BJ (cell line): ENCODE data around the gene CCNT1. TPM values are rescaled to one million over a fixed set of nuclear protein-coding genes. Genes with fewer than 3 reads are reported as not detected.

ENCODE experiments used
- CTCF ChIA-PET: fragments of 350-600 bp; formaldehyde crosslinking; extraction: SDS; loops from one replicate; lab custom pipeline; 2021; ENCODE audit warnings: antibody characterized with exemption, inconsistent platforms; lab: Yijun Ruan, JAX
- POLR2A ChIA-PET: fragments of 300-600 bp; sonication (Branson Sonifier 250); formaldehyde crosslinking; extraction: SDS; loops from one replicate; lab custom pipeline; 2021; ENCODE audit warnings: antibody characterized with exemption; lab: Charles Lee
- DNase-seq: peaks from one replicate; pipeline ENCODE4 v3.0.0-alpha.2; 2011; ENCODE audit warnings: low read depth
- H3K27me3 ChIP-seq: 2 replicates; pipeline ENCODE4 v1.6.0; 2011; ENCODE audit warnings: low read length; ENCODE audit not compliant: control insufficient read depth, insufficient read depth
- H3K36me3 ChIP-seq: 2 replicates; pipeline ENCODE4 v1.5.1; 2011; ENCODE audit warnings: low read length; ENCODE audit not compliant: control insufficient read depth, insufficient read depth
- H3K4me3 ChIP-seq: 2 replicates; pipeline ENCODE4 v1.5.1; 2011; ENCODE audit warnings: low read depth, mild to moderate bottlenecking, control low read depth, low read length
- polyA plus RNA-seq: library from polyadenylated mRNA; depleted of rRNA; stranded (reverse); fragments of >200 nt; gene quantifications from 2 replicates; pipeline ENCODE4 v1.2.3, GENCODE V29; 2011
- TF ChIP-seq, protein P1 (sequence below): IDR thresholded peaks from 2 replicates; pipeline ENCODE4 v1.5.1; 2011; ENCODE audit warnings: low read depth, mild to moderate bottlenecking, control low read depth, inconsistent platforms, low read length, moderate library complexity; ENCODE audit not compliant: insufficient read depth

Gene CCNT1
- polyA plus RNA-seq, 1 experiment = 16.9 TPM

GRCh38 chr12:48696626-48697025 is 19.9 kb downstream of the CCNT1 start:
- ChIA-PET CTCF (no interaction called here), POLR2A (no interaction called here)
- no peaks in the 10 kb centered on the region for H3K27me3 ChIP-seq
- H3K36me3 ChIP-seq = peaks cover 20% of the 10 kb centered on the region
- TF ChIP-seq, protein P1, sequence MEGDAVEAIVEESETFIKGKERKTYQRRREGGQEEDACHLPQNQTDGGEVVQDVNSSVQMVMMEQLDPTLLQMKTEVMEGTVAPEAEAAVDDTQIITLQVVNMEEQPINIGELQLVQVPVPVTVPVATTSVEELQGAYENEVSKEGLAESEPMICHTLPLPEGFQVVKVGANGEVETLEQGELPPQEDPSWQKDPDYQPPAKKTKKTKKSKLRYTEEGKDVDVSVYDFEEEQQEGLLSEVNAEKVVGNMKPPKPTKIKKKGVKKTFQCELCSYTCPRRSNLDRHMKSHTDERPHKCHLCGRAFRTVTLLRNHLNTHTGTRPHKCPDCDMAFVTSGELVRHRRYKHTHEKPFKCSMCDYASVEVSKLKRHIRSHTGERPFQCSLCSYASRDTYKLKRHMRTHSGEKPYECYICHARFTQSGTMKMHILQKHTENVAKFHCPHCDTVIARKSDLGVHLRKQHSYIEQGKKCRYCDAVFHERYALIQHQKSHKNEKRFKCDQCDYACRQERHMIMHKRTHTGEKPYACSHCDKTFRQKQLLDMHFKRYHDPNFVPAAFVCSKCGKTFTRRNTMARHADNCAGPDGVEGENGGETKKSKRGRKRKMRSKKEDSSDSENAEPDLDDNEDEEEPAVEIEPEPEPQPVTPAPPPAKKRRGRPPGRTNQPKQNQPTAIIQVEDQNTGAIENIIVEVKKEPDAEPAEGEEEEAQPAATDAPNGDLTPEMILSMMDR = no peak
- no peak overlapping the region for H3K4me3 ChIP-seq
- DNase-seq = no peak

- H3K36me3 ChIP-seq = peaks cover 20% of the 10 kb centered on the region
- ChIA-PET CTCF (no interaction called here), POLR2A (no interaction called here)
- no peaks in the 10 kb centered on the region for H3K27me3 ChIP-seq
- TF ChIP-seq, protein P1 = no peak
- H3K4me3 ChIP-seq = no peak overlapping the region
- DNase-seq = no peak
Measured at GRCh38 chr12:48695859-48696258, 20.6 kb downstream of the CCNT1 start.

DNA sequence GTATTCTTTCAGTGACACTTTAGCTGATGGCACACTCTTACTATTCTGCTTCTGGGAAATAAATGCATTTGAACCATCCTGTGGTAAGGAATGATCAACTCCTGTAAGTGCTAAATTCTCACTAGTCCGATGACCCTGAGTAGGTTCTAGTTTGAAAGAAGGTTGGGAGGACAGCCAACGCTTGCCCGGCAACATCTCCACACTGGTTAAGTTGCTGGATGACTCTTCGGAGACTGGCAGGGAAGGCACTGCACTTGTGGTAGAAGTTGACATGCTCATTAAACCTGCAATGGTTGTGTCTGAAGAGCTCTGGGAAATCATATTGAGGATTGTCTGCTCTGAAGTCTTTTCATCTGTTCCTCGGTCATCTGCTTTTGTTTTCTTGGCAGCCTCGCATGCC is 22.5 kb downstream of the CCNT1 start:
- H3K27me3 ChIP-seq = no peaks in the 10 kb centered on the region
- POLR2A ChIA-PET = no interaction called here
- H3K36me3 ChIP-seq = peaks cover 20% of the 10 kb centered on the region
- TF ChIP-seq, protein P1 = no peak
- DNase-seq = no peak
- CTCF ChIA-PET = interaction anchor here (1.3 kb wide), 1 partner anchor 11 kb away, joined by 3 read pairs; no protein-coding TSS in a partner anchor
- no peak overlapping the region for H3K4me3 ChIP-seq

GRCh38 chr12:48693572-48693971 is 22.9 kb downstream of the CCNT1 start:
- ChIA-PET POLR2A (no interaction called here), CTCF (interaction anchor here (1.3 kb wide), 1 partner anchor 10 kb away, joined by 3 read pairs; no protein-coding TSS in a partner anchor)
- H3K27me3 ChIP-seq = no peaks in the 10 kb centered on the region
- no peak for DNase-seq
- no peak overlapping the region for H3K4me3 ChIP-seq
- H3K36me3 ChIP-seq = peaks cover 20% of the 10 kb centered on the region
- TF ChIP-seq, protein P1 = no peak

DNA sequence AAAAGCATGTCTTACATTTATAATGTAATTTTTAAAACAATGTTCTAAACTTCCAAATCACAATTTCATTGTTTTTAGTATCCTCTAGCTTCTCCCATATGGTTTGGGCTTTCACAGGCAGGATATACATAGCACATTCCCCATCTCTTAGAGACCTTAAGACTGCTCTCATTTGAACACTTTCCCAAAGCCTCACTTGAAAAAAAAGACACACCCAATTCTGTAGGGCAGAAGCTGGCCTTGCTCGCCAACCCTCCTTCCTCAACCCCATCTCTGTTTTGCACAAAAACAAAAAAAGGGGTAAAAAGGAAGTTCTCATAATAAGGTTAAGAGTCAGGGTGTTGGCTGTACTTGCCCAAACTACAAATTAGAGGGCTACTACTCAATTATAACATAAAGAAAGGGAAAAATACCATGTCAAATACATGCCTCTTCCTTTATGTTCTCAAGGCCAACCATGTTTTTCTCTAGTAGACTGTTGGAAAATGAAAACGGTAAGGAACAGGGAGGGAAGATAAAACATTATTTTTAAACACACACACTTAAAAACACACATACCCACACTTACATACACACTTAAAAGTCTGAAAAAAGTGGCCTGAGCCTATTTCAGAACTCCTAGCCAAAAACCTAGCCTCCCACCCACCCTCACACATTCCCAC is 24.6 kb downstream of the CCNT1 start:
- ChIA-PET CTCF (no interaction called here), POLR2A (no interaction called here)
- no peaks in the 10 kb centered on the region for H3K27me3 ChIP-seq
- TF ChIP-seq, protein P1 = no peak
- H3K4me3 ChIP-seq = no peak overlapping the region
- H3K36me3 ChIP-seq = peaks cover 18% of the 10 kb centered on the region
- DNase-seq = no peak
